Omental fat pad (tissue), 4 donors: ENCODE data around the gene FBXL14. TPM values are rescaled to one million over a fixed set of nuclear protein-coding genes. Genes with fewer than 3 reads are reported as not detected.
"Not testable (repeated sequence)": the region's sequence is repeated elsewhere in the genome, so short reads cannot be mapped to it uniquely, and the experiment has no call there.

ENCODE experiments used
- ATAC-seq: fragments of 150-250 bp; one replicate; pipeline ENCODE4 v1.9.1; 2016; ENCODE audit warnings: mild to moderate bottlenecking, moderate library complexity; ENCODE audit not compliant: low FRiP score
- DNase-seq: peaks from one replicate; pipeline ENCODE4 v3.0.0-alpha.2; 2019; ENCODE audit warnings: low spot score
- total RNA-seq, 4 donors: library from RNA; depleted of rRNA; stranded (reverse); fragments of >200 nt; gene quantifications; one replicate each; pipeline ENCODE4 v1.1.0, GENCODE V29; 2016
- TF ChIP-seq, protein P1 (sequence below), 3 donors: fragments of 450-650 bp; IDR thresholded peaks; one replicate each; pipeline ENCODE4 v1.5.1; 2016 to 2017; ENCODE audit warnings: antibody characterized with exemption in 3 of 3, mild to moderate bottlenecking in 3 of 3, moderate library complexity in 2 of 3

Gene FBXL14
- total RNA-seq, 4 donors from 2014 or later, result 7.3 to 15.6 (median 10.1) TPM

DNA sequence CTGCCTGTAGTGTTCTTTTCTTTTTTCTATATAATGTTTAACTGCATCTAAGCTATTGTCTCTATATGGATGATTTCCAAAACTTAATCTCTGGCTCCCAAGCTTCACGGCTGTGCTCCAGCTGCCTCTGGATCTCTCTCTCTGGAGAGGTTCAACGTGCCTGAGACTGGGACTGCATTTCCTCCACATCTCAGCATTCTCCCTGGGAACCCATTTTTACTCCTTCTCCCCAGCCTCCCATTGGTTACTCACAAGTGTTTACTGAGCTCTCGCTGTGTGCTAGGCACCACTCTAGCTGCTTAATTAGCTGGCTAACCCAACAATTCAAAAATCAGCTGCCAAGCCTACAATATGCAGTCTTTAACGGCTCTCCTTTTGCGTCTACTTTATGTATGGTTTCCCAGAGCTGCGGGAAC is 34.7 kb downstream of the FBXL14 start:
- DNase-seq, result no peak

DNA sequence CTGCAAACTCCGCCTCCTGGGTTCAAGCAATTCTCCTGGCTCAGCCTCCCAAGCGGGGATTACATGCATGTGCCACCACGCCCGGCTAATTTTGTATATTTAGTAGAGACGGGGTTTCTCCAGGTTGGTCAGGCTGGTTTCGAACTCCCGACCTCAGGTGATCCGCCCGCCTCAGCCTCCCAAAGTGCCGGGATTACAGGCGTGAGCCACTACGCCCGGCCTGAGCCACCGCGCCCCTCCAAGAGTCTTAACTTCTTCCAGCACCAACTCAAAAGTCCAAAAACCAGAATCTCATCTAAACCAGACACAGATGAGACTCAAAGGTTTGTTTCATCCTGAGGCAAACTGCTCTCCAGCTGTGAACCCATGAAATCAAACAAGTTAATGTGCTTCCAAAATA is 36.3 kb downstream of the FBXL14 start:
- not testable (repeated sequence) for DNase-seq, ATAC-seq

More for the DNA sequence above, 34.7 kb downstream of the FBXL14 start:
- ATAC-seq, result no peak
- TF ChIP-seq, protein P1, sequence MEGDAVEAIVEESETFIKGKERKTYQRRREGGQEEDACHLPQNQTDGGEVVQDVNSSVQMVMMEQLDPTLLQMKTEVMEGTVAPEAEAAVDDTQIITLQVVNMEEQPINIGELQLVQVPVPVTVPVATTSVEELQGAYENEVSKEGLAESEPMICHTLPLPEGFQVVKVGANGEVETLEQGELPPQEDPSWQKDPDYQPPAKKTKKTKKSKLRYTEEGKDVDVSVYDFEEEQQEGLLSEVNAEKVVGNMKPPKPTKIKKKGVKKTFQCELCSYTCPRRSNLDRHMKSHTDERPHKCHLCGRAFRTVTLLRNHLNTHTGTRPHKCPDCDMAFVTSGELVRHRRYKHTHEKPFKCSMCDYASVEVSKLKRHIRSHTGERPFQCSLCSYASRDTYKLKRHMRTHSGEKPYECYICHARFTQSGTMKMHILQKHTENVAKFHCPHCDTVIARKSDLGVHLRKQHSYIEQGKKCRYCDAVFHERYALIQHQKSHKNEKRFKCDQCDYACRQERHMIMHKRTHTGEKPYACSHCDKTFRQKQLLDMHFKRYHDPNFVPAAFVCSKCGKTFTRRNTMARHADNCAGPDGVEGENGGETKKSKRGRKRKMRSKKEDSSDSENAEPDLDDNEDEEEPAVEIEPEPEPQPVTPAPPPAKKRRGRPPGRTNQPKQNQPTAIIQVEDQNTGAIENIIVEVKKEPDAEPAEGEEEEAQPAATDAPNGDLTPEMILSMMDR (IDR thresholded peaks at IDR 0.05), result no peak

DNA sequence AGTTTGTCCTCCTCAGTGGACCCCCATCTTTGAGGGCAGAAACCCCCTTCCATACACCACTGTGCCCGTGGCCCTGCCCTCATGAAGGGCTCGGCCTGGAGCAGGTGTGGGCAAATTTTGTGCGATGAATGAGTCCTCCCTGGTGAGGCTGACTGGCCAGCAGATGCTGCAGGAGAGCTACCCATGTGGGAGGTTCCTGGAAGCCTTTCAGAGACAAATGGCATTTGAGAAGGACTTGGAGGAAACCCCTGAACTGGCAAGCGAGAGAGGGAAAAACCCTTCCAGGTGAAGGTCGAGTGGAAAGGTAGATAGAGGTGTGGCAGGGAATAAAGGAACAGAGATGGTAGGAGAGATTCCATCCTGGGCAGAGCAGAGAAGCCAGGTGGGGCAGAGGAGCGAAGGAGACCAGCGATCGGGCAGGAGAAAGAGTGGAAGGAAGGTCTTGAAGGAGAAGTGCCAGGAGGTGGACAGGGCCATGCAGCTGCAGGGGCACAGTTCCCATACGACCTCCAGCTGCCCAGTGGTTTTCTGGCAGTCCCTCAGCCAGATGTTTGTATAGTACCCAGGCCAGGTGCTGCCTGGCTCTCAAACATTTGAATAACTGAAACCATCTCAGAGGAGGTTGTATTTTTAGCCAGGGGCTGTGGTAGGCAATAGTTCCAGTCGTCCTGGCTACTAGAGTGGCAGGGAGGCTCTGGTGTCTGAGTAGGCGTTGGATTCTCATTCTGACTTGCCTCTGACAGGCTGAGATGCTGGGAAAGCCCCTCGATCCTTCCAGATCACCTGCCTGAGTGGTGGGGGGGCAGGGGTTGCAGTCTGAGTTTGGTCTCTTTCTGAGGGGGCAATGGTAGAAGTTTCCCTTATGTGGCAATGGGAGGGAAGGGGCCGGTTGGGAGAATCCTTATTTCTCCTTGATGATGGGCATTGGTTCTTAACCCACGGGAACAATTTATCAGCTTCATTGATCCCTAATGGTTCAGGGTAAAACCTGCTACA is 40.1 kb downstream of the FBXL14 start:
- ATAC-seq (no peak), DNase-seq (no peak)
- TF ChIP-seq, protein P1 (IDR thresholded peaks at IDR 0.05), result no peak

GRCh38 chr12:1553536-1553935 is 40.8 kb downstream of the FBXL14 start:
- ATAC-seq (no peak), DNase-seq (no peak)
- TF ChIP-seq, protein P1 (IDR thresholded peaks at IDR 0.05), result no peak

DNA sequence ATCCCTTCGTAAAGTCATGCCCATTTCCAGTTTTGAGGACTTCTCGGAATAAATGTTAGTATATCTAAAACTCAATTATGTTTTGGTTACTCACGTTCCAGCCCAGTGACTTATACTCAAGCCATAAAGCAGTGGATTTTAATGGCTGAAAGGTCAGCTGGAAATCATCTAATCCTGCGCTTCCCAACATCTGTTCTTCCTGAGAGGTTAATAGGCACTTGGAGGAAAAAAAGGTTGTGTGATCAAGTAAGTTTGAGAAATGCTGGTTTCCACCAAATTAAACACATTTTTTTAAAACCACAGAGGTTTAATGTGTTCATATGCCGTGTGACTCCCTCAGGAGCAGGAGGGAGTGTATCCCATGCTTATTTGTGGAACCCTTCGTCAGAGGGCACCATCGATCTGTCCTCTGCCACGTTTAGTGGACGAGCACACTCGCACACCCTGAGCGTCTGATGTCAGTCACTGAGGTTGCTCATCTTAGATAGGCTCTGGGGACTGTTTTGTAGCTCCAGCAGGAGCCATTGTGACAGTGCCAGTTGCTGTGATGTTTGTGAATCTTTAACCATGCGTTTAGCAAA is 41.4 kb downstream of the FBXL14 start:
- ATAC-seq (no peak), DNase-seq (no peak)
- TF ChIP-seq, protein P1 (IDR thresholded peaks at IDR 0.05), result no peak

DNA sequence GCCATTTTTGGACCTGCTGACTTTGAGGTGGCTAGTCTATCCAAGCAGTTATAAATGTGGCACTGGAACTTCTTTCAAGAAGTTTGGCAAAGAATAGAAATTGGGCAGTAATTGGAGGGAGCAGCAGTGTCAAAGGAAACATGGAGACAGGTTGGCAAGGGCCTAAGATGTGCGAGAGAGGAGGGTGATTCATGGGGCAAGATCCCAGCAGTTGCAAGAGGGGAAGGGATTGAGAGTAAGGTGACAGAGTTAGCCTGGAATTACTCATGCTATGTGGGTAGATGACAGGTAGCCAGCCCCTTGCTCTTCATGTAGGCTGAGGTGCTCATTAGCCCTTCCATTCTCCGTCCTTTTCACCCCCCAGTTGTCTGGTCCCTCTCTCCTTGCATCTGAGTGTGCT is 42.2 kb downstream of the FBXL14 start:
- ATAC-seq (no peak), DNase-seq (no peak)
- TF ChIP-seq, protein P1 (IDR thresholded peaks at IDR 0.05), result no peak

DNA sequence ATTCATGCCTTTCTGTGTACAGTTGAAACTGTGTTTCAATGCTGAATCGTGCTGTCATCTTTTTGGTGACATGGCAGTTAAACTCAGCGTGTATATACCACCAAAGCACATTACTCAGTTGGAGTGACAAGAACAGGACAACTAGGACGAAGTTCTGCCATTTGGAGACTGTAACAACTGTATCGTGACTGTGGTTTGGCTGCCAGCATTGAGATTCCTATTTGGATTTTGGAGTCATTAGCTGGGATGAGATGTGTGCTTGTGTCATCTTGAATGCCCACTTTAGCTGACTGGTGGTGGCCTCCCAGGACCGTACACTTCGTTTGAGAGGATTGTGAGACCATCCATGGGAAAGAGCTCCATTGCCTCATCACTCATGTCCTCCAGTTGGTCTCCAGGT is 42.9 kb downstream of the FBXL14 start:
- no peak for DNase-seq
- TF ChIP-seq, protein P1 (IDR thresholded peaks at IDR 0.05), result no peak
- no peak for ATAC-seq
